SHP77 treated with DMSO at 0.1 percent for 48 hours (cell line): Measurements from ENCODE around the gene ZNF716.
"Not testable (repeated sequence)": the region's sequence is repeated elsewhere in the genome, so short reads cannot be mapped to it uniquely, and the experiment has no call there.

Experiments used
- DNase-seq: peaks from one replicate; lab custom pipeline; 2025; lab: John Stamatoyannopoulos, UW

Gene ZNF716

DNA sequence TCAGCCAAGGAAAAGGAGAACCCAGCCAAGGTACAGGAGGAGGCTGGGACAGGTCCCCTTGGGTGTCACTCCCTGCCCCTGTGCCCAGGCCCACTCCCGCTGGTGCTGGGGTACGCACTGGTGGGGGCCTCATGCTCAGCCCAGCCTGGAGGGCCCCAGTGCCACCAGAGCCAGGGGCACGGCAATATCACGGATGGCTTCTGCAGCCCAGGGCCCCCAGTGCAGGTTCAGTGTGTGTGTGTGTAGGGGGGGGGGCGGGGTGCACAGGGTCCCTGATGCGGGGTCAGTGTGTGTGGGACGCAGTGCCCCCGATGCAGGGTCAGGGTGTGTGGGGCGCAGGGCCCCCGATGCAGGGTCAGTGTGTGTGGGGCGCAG, 23.4 kb upstream of the ZNF716 start:
- DNase-seq: no peak

- DNase-seq: no peak
Measured at GRCh38 chr7:57427146-57427545, 22.8 kb upstream of the ZNF716 start.

GRCh38 chr7:57427594-57427993, 22.4 kb upstream of the ZNF716 start:
- no peak for DNase-seq

GRCh38 chr7:57432583-57432982, 17.4 kb upstream of the ZNF716 start:
- no peak for DNase-seq

GRCh38 chr7:57437581-57437980, 12.4 kb upstream of the ZNF716 start:
- DNase-seq: no peak

- no peak for DNase-seq
Measured at GRCh38 chr7:57438244-57438643, 11.7 kb upstream of the ZNF716 start.

- no peak for DNase-seq
Measured at GRCh38 chr7:57443567-57443966, 6.4 kb upstream of the ZNF716 start.

- not testable (repeated sequence) for DNase-seq
Measured at GRCh38 chr7:57469186-57469828, 19.3 kb downstream of the ZNF716 start.

- not testable (repeated sequence) for DNase-seq
Measured at GRCh38 chr7:57480304-57480703, 30.3 kb downstream of the ZNF716 start.

DNA sequence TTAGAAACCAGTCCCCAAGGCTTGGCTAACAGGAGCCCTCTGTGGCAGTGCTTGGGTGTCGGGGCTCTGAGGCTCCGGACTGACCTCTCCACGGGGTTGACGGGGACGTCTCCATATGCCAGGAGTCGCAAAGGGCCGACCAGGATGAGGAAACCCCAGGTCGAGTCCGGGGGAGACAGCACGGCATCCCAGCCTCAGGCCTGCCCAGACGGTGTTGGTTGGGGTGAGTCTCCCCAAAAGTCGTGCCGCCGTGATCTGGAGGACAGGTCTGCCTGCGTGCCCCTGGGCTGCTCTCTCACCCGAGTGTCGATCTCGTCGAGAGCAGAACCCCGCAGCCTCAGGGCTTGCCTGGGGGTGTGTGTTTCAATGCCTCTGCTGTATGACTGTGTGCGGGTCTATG, 35.0 kb downstream of the ZNF716 start:
- not testable (repeated sequence) for DNase-seq

DNA sequence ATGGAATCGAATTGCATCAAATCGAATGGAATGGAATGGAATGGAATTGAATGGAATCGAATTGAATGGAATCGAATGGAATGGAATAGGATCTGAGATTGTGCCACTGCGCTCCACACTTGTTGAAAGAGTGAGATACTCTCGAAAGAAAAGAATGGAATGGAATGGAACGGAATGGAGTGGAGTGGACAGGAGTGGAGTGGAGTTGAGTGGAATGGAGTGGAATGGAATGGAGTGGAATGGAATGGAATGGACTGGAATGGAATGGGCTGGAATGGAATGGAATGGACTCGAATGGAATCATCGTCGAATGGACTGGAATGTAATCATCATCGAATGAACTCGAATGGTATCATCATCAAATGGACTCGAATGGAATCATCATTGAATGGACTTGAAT, 38.0 kb downstream of the ZNF716 start:
- DNase-seq: no peak

GRCh38 chr7:57495111-57495510, 45.1 kb downstream of the ZNF716 start:
- not testable (repeated sequence) for DNase-seq

DNA sequence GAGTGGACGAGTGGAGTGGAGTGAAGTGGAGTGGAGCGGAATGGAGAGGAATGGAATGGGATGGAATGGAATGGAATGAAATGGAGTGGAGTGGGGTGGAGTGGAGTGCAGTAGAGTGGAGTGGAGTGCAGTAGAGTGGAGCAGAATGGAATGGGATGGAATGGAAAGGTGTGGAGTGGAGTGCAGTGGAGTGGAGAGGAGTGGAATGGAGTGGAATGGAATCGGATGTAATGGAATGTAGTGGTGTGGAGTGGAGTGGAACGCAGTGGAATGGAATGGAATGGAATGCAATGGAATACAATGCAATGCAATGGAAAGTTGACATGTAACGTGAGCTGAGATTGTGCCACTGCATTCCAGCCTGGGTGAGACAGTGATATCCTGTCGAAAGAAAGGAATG, 46.4 kb downstream of the ZNF716 start:
- DNase-seq: no peak

- DNase-seq: no peak
Measured at GRCh38 chr7:57505176-57505575, 55.2 kb downstream of the ZNF716 start.
